Measurements from ENCODE around the gene ABCB11. TPM values are rescaled to one million over a fixed set of nuclear protein-coding genes. Genes with fewer than 3 reads are reported as not detected.

The ABCB11 gene
- total and polyA plus RNA-seq, 2 donors (not counting 1 experiment from before 2014, with no cell fraction given): not detected

- H3K4me1 ChIP-seq (ENCODE audit: control insufficient read depth in 2 of 2, insufficient read depth in 2 of 2, low read length in 2 of 2): peaks cover 0 to 7% of the 10 kb centered on the region in 2 donors
- Mint-ChIP-seq H3K9me3 (ENCODE audit: insufficient read depth) (no peaks in the 10 kb centered on the region), H3K27me3 (peaks cover 18% of the 10 kb centered on the region), H3K4me3 (no peak overlapping the region), H3K27ac (no peak overlapping the region), H3K4me1 (peaks cover 4% of the 10 kb centered on the region)
- no peak overlapping the region for H2AFZ ChIP-seq (ENCODE audit: insufficient read depth, low read depth, low read length, poor library complexity, severe bottlenecking)
- no peak overlapping the region for H3K9ac ChIP-seq (ENCODE audit: low read length)
- no peak overlapping the region for H3K27ac ChIP-seq (ENCODE audit: low read length in 2 of 2)
- no peaks in the 10 kb centered on the region for H4K20me1 ChIP-seq (ENCODE audit: control insufficient read depth, insufficient read depth, low read length, poor library complexity, severe bottlenecking)
- TF ChIP-seq EZH2 (IDR thresholded peaks at IDR 0.05; ENCODE audit: borderline replicate concordance, insufficient read depth, low read depth, low read length, poor library complexity, severe bottlenecking) (no peak), CTCF (IDR thresholded peaks at IDR 0.05) (no peak)
- ATAC-seq (ENCODE audit: low read depth): no peak
- no peak overlapping the region for H3K4me3 ChIP-seq (ENCODE audit: control extremely low read depth in 1 of 5, extremely low read depth in 1 of 5, insufficient read depth in 1 of 5, low read depth in 2 of 5, low read length in 4 of 5)
- ChIA-PET POLR2A (no interaction called here), CTCF (no interaction called here)
- H3K27me3 ChIP-seq (replicated peaks in 1 of 4; ENCODE audit: control extremely low read depth in 1 of 4, control insufficient read depth in 3 of 4, insufficient read depth in 4 of 4, low read length in 3 of 4): peaks cover 0 to 3% (median 2%) of the 10 kb centered on the region in 4 experiments
- no peak overlapping the region for H3K4me2 ChIP-seq (replicated peaks; ENCODE audit: low read depth, low read length, poor library complexity, severe bottlenecking)
- no CpG with 5 or more reads among the region's 4 CpGs for WGBS (ENCODE audit: insufficient coverage)
- peaks cover 0 to 1% (median 0%) of the 10 kb centered on the region in 3 donors for H3K9me3 ChIP-seq (ENCODE audit: control extremely low read depth in 1 of 3, control insufficient read depth in 2 of 3, insufficient read depth in 1 of 3, low read length in 2 of 3)
- H3K36me3 ChIP-seq (replicated peaks in 1 of 2; ENCODE audit: control extremely low read depth in 1 of 2, control insufficient read depth in 1 of 2, extremely low read depth in 1 of 2, insufficient read depth in 2 of 2, low read length in 1 of 2): no peaks in the 10 kb centered on the region
- H3K79me2 ChIP-seq (ENCODE audit: control insufficient read depth, insufficient read depth, low read length): no peaks in the 10 kb centered on the region
- no peak for DNase-seq
- intact Hi-C loops (cut with micrococcal nuclease): no loop called here
Measured at GRCh38 chr2:168916331-168916675, 114.8 kb downstream of the ABCB11 start.

GRCh38 chr2:168915441-168916330 lies 115.4 kb downstream of the ABCB11 start:
- H3K4me3 ChIP-seq (ENCODE audit: control extremely low read depth in 1 of 5, extremely low read depth in 1 of 5, insufficient read depth in 1 of 5, low read depth in 2 of 5, low read length in 4 of 5): no peak overlapping the region
- Mint-ChIP-seq H3K27ac (no peak overlapping the region), H3K27me3 (peaks cover 18% of the 10 kb centered on the region), H3K4me1 (peaks cover 4% of the 10 kb centered on the region), H3K9me3 (ENCODE audit: insufficient read depth) (no peaks in the 10 kb centered on the region), H3K4me3 (no peak overlapping the region)
- H2AFZ ChIP-seq (ENCODE audit: insufficient read depth, low read depth, low read length, poor library complexity, severe bottlenecking): no peak overlapping the region
- H3K4me2 ChIP-seq (replicated peaks; ENCODE audit: low read depth, low read length, poor library complexity, severe bottlenecking): no peak overlapping the region
- no peak for ATAC-seq (ENCODE audit: low read depth)
- H3K4me1 ChIP-seq (ENCODE audit: control insufficient read depth in 2 of 2, insufficient read depth in 2 of 2, low read length in 2 of 2): peaks cover 0 to 7% of the 10 kb centered on the region in 2 donors
- DNase-seq: no peak
- no CpG with 5 or more reads among the region's 3 CpGs for WGBS (ENCODE audit: insufficient coverage)
- H3K27me3 ChIP-seq (replicated peaks in 1 of 4; ENCODE audit: control extremely low read depth in 1 of 4, control insufficient read depth in 3 of 4, insufficient read depth in 4 of 4, low read length in 3 of 4): peaks cover 0 to 3% (median 2%) of the 10 kb centered on the region in 4 experiments
- H4K20me1 ChIP-seq (ENCODE audit: control insufficient read depth, insufficient read depth, low read length, poor library complexity, severe bottlenecking): no peaks in the 10 kb centered on the region
- POLR2A ChIA-PET: no interaction called here
- no peak overlapping the region for H3K9ac ChIP-seq (ENCODE audit: low read length)
- H3K27ac ChIP-seq (ENCODE audit: low read length in 2 of 2): no peak overlapping the region
- intact Hi-C loops (cut with micrococcal nuclease): no loop called here
- no peaks in the 10 kb centered on the region for H3K79me2 ChIP-seq (ENCODE audit: control insufficient read depth, insufficient read depth, low read length)
- no peaks in the 10 kb centered on the region for H3K36me3 ChIP-seq (replicated peaks in 1 of 2; ENCODE audit: control extremely low read depth in 1 of 2, control insufficient read depth in 1 of 2, extremely low read depth in 1 of 2, insufficient read depth in 2 of 2, low read length in 1 of 2)
- peaks cover 0 to 1% (median 0%) of the 10 kb centered on the region in 3 donors for H3K9me3 ChIP-seq (ENCODE audit: control extremely low read depth in 1 of 3, control insufficient read depth in 2 of 3, insufficient read depth in 1 of 3, low read length in 2 of 3)
- CTCF ChIA-PET: no interaction called here
- no peak for TF ChIP-seq EZH2 (IDR thresholded peaks at IDR 0.05; ENCODE audit: borderline replicate concordance, insufficient read depth, low read depth, low read length, poor library complexity, severe bottlenecking)
- TF ChIP-seq CTCF (IDR thresholded peaks at IDR 0.05): no peak
